Raji (cell line): Measurements from ENCODE around the gene CCDC12.

Experiments
- POLR2A ChIP-seq: IDR thresholded peaks from 2 replicates; pipeline ENCODE4 v1.6.1; 2011; ENCODE audit warnings: low read depth, low read length, control low read depth; ENCODE audit not compliant: insufficient read depth

The CCDC12 gene

GRCh38 chr3:46960081-46960701, 16.4 kb downstream of the CCDC12 start:
- no peak for TF ChIP-seq POLR2A

GRCh38 chr3:46959161-46959511, 17.4 kb downstream of the CCDC12 start:
- TF ChIP-seq POLR2A: no peak

DNA sequence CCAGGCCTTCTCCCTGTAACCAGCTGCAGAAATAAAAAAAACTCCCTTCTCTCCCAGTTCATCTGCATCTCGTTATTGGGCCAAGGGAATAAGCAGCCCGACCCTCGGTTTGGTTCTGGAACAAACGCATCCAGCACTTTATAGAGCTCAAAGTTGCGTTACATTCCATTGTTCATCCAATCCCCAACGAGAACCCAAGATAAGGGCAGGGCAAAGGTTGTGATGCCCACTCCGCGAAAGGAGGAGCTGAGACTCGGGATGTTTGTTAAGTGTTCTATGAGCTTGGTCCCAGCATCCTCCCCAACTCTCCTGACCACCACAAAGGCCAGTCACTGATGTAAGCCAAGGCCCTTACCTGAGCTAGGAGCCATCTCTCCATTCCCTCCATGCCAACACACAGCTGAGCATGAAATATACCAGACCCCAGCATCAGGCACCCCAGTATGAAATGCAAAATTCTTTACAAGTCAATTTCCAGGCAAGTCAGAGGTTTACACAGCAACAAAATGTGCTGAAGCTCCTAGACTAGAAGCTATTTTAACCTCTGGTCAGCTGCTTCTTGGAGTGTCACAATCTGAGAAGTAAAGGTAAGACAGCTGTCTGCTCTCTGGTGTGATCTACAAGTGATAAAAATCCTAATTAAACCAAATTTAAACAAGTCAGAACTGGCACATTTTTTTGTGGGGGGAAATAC, 17.9 kb downstream of the CCDC12 start:
- TF ChIP-seq POLR2A: no peak

DNA sequence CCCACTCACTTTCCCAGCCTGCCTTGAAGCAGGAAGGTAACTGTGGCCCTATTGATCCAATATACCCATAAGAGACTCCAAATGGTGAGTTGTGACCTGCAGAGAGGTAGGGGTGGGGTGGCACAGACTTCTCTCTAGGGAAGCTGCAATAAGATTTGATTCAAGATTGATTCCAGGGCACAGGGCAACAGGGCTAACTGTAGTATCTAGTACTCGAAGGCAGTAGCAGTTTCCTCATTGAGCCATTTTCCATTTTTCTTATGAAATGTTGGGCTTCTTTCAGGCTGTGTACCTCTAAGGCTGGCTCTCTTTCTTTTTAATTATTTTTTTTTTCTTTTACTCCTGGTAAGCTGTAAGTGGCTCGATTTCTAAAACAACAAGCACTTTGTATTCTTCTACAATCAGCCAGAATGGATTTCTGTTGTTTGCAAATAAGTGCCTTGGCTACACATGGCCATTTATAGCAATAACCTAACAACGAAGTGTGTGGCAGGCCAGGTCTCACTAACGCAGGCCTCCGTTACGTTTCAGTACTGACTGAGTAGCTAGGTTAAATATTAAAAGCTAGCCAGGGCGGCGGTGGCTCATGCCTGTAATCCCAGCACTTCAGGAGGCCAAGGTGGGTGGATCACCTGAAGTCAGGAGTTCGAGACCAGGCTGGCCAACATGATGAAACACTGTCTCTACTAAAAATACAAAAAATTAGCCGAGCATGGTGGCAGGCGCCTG, 19.3 kb downstream of the CCDC12 start:
- no peak for TF ChIP-seq POLR2A

GRCh38 chr3:46955801-46956259, 20.7 kb downstream of the CCDC12 start:
- TF ChIP-seq POLR2A: no peak

DNA sequence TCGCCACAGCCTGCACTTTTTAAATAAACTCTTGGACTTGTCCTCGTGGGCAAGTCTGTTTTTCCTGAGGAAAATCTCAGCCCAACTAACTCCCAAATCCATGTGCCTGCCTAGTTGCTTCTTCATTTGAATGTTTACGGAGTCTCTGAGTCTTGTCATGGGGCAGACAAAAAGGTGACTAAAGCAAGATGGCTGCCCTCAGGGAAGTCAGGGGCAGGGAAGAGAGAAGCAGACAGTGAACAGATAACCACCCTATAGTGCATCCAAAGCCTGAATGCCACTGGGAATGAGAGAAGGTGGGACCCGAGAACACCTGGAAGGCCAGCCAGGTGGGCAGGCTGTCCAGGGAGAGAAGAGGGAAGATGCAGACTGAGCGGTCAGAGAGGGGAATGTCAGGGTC, 21.4 kb downstream of the CCDC12 start:
- no peak for TF ChIP-seq POLR2A

GRCh38 chr3:46954178-46954577, 22.4 kb downstream of the CCDC12 start:
- no peak for TF ChIP-seq POLR2A

DNA sequence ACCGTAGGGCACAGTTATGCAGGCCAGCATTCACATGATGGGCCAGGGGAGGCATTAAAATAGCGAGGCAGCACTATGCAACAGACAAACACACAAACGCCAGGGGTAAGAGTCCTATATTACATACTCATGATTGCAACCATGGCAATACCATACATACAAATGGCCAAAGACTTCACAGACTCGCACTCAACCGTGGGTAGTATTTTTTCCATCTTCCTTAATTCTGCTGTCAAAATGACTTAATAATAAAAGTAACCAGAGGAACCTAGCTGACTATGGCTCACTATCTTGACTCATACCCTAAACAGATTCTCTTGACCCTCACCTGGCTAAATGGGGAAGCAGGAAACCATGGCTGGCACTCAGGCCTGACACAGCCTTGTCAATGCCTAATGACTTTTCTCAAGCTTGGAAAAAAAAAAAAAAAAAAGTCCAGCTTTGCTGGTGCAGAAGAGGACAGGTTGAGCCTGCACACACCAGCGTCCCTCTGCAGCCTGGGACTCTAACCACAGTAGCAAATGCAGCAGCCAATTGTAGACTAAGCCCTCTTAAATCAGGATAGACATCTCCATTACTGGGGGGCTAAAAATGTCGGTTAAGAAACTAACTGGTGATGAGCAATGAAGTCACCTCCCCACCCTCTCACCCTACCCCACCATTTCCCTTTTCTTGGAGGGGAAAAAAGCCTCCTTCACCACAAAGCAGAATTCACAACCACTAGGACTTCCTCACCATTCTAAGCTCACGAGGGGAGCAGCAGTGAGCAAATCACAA, 23.1 kb downstream of the CCDC12 start:
- no peak for TF ChIP-seq POLR2A

GRCh38 chr3:46952813-46953212, 23.7 kb downstream of the CCDC12 start:
- no peak for TF ChIP-seq POLR2A

GRCh38 chr3:46950650-46951241, 25.8 kb downstream of the CCDC12 start:
- no peak for TF ChIP-seq POLR2A

DNA sequence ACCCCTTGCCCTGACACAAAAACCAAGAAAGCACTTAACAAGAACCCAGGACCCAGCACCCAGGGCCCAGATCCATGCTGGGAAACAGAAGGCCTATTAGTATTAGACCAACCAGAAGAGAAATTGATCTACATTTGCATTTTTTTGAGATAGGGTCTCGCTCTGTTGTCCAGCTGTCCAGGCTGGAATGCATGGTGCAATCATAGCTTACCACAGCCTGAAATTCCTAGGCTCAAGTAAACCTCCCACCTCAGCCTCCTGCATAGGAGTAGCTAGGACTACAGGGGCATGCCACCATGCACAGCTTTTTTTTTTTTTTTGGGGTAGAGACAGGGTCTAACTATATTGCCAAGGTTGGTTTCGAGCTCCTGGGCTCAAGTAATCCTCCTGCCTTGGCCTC, 26.4 kb downstream of the CCDC12 start:
- no peak for TF ChIP-seq POLR2A

GRCh38 chr3:46948830-46949671, 27.5 kb downstream of the CCDC12 start:
- no peak for TF ChIP-seq POLR2A

DNA sequence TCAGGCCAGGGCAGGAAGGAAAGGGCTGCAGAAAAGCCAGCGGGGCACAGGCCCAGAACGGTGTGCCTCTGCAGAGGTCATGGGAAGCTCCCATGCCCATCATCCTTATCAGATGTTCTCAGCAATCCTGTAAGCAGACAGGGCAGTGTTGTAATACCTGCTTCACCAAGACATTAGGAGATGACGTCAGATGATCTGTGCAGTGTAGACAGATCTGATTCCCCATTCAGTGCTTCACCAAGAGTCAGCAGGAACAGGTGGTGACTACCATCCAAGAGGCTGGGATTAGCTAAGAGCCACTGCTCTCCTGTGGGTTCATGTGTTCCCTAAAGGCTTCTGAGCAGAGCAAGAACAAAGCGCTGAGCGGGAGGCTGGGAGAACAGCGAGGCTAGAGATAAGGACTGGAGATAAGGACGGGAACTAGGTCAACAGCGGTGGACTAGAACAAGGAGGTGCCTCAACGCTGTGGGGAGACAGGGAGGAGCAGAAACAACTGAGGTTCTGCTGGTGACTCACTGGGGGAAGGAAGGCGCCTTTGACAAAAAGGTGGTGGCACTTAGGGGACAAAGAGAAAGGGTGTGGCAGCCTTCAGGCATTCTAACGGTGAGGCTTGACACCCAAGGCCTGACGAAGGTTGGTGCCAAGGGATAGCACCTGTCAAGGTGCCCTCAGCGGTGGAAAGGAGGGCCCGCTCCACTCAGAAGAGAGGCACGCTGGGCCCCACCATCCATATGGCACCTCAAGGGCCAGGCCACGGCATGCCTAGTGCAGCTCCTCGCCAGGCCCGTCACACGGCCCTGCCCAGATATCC, 28.4 kb downstream of the CCDC12 start:
- TF ChIP-seq POLR2A: no peak
